ENCODE results near the gene NEUROD2.

GRCh38 chr17:39606434-39607056 is 1.2 kb downstream of the NEUROD2 start:
- TF ChIP-seq POLR2AphosphoS5 (IDR thresholded peaks at IDR 0.05; ENCODE audit: low read depth, low read length) (no peak), CTCF (IDR thresholded peaks at IDR 0.05) (no peak), PBX3 (IDR thresholded peaks at IDR 0.05) (no peak), JUND (IDR thresholded peaks at IDR 0.05) (no peak), REST (IDR thresholded peaks at IDR 0.05; ENCODE audit: low read depth, low read length) (no peak), EP300 (IDR thresholded peaks at IDR 0.05; ENCODE audit: borderline replicate concordance in 1 of 2, low read depth in 1 of 2, low read length in 1 of 2) (no peak)
